GM06990 (cell line): Measurements from ENCODE around the gene FRZB.

Experiments
- DNase-seq: peaks from one replicate; pipeline ENCODE4 v3.0.0-alpha.2; 2011; ENCODE audit not compliant: insufficient read length; ENCODE audit errors: extremely low read depth
- H3K27me3 ChIP-seq: replicated peaks from 2 replicates; pipeline ENCODE4 v1.6.0; 2011; ENCODE audit warnings: low read length; ENCODE audit not compliant: control insufficient read depth, insufficient read depth
- H3K36me3 ChIP-seq: 2 replicates; pipeline ENCODE4 v1.5.1; 2011; ENCODE audit warnings: low read length; ENCODE audit not compliant: control insufficient read depth, insufficient read depth
- H3K4me3 ChIP-seq: replicated peaks from 2 replicates; pipeline ENCODE4 v1.5.1; 2011; ENCODE audit warnings: low read depth, mild to moderate bottlenecking, control low read depth, low read length
- CTCF ChIP-seq: IDR thresholded peaks from 2 replicates; pipeline ENCODE4 v1.5.1; 2011; ENCODE audit warnings: low read length, control low read depth, mild to moderate bottlenecking, inconsistent platforms; ENCODE audit not compliant: insufficient read depth, poor library complexity, severe bottlenecking

The FRZB gene

GRCh38 chr2:182824056-182824766, 42.2 kb downstream of the FRZB start:
- H3K27me3 ChIP-seq: no peaks in the 10 kb centered on the region; the same call in none of the 2 replicates
- DNase-seq: no peak

GRCh38 chr2:182822733-182823132, 43.7 kb downstream of the FRZB start:
- H3K36me3 ChIP-seq: no peaks in the 10 kb centered on the region
- no peak for TF ChIP-seq CTCF
- H3K27me3 ChIP-seq: no peaks in the 10 kb centered on the region; the same call in none of the 2 replicates
- no peak overlapping the region for H3K4me3 ChIP-seq
- DNase-seq: no peak

More at GRCh38 chr2:182824056-182824766, 42.2 kb downstream of the FRZB start:
- Histone ChIP-seq H3K36me3 (no peaks in the 10 kb centered on the region), H3K4me3 (no peak overlapping the region)
- no peak for TF ChIP-seq CTCF

- no peak overlapping the region for H3K4me3 ChIP-seq
- H3K27me3 ChIP-seq: no peaks in the 10 kb centered on the region; the same call in 1 of the 2 replicates
- H3K36me3 ChIP-seq: no peaks in the 10 kb centered on the region
- TF ChIP-seq CTCF: no peak
- no peak for DNase-seq
Observed at GRCh38 chr2:182821182-182821581, 45.3 kb downstream of the FRZB start.

- Histone ChIP-seq H3K4me3 (no peak overlapping the region), H3K36me3 (no peaks in the 10 kb centered on the region), H3K27me3 (no peaks in the 10 kb centered on the region)
- TF ChIP-seq CTCF: no peak
- no peak for DNase-seq
Observed at GRCh38 chr2:182819412-182819811, 47.0 kb downstream of the FRZB start.

GRCh38 chr2:182818925-182819324, 47.5 kb downstream of the FRZB start:
- DNase-seq: no peak
- no peak for TF ChIP-seq CTCF
- no peaks in the 10 kb centered on the region for H3K27me3 ChIP-seq
- no peaks in the 10 kb centered on the region for H3K36me3 ChIP-seq
- no peak overlapping the region for H3K4me3 ChIP-seq
